HG03175 (cell line): ENCODE results near the gene SPPL2B.
A peak's percentile ranks its signal among the peaks of the same experiment; 100 is the strongest.

Experiments
- ATAC-seq: cut with Tn5 transposase; IDR thresholded peaks from one replicate; pipeline ENCODE4 v1.9.1; 2021; ENCODE audit warnings: mild to moderate bottlenecking, moderate library complexity; ENCODE audit not compliant: unreplicated experiment

Gene SPPL2B

GRCh38 chr19:2320939-2321338, 7.5 kb upstream of the SPPL2B start:
- ATAC-seq, result no peak

DNA sequence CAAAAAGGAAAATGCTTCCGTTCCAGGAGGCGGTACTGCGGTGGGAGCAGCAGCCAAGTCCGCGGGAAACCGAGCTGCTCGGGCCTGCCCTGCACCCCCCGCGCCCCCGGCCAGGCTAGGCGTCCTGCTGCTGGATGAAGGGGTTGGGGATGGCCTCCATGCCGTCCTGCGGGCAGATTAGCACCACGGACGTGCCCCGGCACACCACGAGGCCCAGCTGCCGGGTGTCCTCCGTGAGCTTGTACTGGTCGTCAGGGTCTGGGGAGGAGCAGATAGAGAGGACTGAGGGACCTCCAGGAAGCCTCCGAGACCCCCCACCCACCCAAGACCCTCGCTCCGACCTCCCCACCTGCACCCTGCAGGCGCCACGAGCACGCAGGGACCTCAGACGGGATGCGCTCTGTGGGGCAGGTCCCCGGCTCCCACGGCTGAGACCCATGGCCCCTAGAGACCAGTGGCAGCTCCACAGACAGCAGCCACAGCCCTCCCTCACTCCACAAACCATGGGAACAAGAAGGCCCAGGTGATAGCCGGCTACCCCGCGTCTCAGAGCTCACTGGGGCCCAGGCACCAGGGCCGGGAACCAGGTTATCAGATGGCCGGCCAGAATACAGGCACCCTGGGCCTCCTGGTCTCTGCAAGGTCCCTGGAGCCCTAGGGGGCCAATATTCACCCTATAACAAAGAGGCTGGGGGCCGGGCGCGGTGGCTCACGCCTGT, 6.8 kb upstream of the SPPL2B start:
- no peak for ATAC-seq

DNA sequence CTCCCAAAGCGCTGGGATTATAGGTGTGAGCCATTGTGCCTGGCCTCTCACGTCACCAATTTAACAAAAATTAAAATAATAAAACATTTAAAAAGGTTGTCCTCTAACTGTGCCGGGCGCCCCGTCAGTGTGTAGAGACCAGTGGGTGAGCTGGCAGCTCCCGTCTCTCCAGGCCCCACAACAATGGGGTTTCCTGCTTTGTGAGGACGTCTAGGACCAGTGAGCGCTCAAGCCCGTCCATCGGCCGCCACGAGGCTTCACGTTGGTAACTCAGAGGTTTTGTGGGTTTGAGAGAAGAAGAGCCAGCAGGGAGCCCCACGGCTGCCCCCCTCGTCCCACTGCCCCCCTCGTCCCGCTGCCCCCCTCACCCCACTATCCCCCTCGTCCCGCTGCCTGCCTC, 4.8 kb upstream of the SPPL2B start:
- ATAC-seq, result no peak

DNA sequence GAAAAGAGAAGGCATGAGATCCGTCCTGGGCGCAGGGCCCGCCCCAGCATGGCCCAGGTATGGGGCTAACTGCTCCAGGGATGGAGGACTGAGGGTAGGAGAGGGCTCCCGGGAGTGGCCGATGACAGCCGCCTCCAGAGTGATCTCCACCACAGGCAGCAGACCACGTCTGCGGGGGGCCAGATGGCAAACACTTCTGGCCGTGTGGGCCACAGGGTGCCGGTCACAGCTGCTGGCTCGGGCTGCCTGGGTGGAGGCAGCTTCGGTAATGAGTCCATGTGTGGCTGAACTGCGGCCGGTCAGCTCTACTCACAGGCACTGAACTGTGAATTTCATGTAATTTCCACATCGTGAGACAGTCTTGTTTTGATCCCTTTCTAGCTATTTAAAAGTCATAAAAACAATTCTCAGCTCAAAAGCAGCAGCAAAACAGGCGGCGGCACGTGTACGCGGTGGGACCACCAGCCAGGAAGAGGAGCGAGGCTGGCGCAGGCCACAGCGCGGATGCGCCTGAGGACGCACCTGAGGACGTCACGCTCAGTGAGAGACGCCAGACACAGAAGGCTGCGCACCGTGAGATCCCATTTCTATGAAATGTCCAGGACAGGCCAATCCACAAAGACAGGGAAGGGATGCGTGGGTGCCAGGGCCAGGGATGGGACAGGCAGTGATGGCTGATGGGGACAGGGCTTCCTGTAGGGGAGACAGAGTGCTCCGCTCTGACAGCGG, 4.1 kb upstream of the SPPL2B start:
- no peak for ATAC-seq

GRCh38 chr19:2325281-2326046, 3.0 kb upstream of the SPPL2B start:
- ATAC-seq, result no peak

GRCh38 chr19:2326699-2327360, 1.7 kb upstream of the SPPL2B start:
- ATAC-seq, result no peak

DNA sequence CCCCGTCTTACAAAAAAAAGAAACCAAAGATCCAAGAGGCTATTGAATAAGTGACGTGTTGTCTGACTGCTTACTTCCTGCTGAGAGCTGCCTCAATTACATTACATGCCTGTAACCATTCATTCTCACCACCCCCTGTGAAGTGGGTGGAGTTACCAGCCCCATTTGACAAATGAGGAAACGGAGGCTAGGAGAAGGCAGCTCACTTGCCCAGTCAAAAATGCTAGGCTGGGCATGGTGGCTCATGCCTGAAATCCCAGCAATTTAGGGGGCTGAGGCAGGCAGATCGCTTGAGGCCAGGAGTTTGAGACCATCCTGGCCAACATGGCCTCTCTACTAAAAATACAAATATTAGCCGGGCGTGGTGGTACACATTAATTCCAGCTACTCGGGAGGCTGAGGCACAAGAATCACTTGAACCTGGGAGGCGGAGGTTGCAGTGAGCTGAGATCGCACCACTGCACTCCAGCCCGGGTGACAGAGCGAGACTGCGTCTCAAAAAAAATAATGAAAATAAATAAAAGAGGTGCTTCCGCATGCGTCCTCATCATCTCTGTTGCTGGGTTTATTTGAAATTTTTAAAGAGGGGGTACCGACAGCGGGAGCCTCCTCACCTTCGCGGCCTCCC, 597 bp upstream of the SPPL2B start:
- ATAC-seq, result no peak

DNA sequence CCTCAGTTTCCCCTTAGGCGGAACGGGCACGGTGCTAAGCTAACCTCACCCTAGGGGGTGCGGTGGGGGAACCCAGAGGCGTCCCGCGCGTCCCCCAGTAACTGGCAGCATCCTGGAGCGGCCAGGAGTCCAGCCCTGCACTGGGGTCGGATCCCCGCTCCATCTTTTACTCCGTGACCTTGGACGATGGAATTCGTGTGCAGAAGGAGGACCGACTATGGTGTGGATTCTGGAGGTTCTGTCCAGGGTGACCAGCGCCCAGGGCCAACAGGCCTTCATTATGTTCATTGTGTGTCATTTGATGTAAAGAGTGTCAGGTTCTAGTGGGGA, 630 bp downstream of the SPPL2B start:
- no peak for ATAC-seq

DNA sequence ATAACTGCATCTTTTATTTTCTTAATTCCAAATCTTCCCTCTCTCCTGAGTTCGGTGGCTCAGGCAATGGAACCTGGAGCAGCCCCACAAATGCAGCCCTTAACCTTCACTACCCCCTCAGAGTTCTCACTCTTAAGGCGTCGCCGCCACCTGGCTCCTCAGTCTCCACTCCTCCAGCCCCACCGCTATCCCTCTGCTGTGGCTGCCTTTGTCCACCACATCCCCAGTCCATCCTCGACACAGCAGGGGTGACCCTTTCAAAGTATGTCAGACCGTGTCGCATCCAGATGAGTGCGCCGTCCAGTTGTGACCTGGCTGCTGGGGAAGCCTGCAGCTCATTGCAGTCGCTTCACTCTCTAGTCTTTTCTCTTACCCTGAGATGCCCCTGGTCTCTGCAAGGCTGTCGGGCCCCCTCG, 1.0 kb downstream of the SPPL2B start:
- ATAC-seq, result no peak

- ATAC-seq, result no peak
Measured at GRCh38 chr19:2330255-2330631, 1.8 kb downstream of the SPPL2B start.

DNA sequence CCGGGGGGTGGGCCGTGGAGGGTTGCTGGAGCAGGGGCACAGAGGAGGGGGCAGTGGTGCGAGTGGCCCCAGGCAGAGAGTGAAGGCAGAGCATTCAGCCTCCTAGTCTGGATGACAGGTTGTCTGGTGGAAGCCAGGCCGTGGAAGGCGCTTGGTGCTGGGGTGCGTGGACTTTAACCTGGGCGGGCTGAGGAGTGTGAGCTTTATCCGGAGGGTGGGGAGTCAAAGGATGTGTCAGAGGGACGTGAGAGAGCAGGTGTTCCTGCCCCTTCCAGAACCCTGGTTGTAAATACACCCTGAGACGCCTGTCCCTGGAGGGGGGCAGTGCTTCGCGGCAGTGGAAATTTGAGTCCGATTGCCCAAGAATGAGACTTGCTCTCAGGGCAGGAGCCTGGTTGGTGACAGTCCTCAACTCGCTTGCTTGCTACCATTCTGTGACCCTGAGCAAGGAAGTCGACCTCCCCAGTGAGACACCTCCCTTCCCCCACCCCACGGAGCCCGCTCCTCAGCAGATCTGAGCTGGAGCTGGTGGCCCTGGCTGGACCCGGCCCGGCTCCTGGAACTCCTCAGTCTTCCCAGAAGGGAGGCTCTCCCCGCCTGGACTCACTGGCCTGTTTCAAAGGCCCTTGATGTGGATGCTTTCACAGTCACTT, 2.3 kb downstream of the SPPL2B start:
- ATAC-seq, result no peak

- no peak for ATAC-seq
Measured at GRCh38 chr19:2331601-2332246, 3.2 kb downstream of the SPPL2B start.

DNA sequence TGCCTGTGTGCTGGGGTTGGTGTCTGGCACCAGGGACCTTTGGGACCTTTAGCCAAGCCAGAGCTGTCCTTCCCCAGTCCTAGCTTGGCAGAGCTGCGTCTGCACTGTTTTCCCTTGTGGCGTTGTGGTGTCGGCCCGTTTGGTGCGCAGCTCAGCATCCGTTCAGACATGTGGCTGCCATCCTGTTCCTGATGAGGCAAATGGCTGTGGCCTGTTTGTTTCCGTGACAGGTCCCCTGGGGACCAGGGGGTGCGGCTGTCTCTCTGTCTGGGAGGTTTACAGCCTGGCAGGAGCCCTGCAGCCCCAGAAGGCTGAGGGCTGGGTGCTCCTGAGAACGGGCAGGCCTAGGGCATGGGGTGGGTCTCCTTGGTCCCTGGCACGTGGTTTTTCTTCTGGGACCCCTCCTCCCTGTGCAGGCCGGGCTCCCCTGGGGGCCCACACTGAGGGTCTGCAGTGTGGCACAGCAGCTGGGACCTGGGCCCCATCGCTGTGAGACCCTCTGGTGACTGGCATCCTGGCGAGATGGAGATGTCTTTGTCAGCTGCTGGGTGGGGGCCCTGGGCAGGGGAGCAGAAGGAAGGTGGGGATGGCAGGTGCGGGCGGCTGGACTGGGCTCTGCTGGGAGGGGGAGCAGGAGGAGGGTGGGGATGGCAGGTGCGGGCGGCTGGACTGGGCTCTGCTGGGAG, 4.0 kb downstream of the SPPL2B start:
- ATAC-seq, result peak; percentile 60

DNA sequence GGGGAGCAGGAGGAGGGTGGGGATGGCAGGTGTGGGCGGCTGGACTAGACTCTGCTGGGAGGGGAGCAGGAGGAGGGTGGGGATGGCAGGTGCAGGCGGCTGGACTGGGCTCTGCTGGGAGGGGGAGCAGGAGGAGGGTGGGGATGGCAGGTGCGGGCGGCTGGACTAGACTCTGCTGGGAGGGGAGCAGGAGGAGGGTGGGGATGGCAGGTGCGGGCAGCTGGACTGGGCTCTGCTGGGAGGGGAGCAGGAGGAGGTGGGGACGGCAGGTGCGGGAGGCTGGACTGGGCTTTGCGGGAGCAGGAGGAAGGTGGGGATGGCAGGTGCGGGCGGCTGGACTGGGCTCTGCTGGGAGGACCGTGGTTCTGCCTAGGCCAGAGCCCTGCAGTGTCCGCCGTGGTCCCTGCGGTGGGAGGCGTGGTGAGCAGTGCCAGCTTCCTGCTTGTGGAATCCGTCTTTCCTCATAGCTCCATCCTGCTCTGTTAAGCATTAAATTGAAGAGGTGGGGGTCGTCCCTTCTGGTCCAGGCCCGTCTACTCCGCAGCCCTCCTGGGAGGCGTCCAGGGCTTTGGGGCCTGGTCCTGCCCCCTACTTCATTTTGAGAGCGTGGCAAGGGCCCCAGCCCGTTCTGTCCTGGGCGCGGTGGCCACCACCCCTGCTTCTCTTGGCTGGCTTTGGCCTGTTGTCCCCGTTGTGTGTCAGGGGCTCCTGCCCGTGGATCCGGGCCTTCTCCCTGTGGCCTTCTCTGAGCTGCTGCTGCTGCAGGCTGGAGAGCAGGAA, 4.7 kb downstream of the SPPL2B start:
- ATAC-seq, result no peak

- no peak for ATAC-seq
Measured at GRCh38 chr19:2333807-2334211, 5.3 kb downstream of the SPPL2B start.

DNA sequence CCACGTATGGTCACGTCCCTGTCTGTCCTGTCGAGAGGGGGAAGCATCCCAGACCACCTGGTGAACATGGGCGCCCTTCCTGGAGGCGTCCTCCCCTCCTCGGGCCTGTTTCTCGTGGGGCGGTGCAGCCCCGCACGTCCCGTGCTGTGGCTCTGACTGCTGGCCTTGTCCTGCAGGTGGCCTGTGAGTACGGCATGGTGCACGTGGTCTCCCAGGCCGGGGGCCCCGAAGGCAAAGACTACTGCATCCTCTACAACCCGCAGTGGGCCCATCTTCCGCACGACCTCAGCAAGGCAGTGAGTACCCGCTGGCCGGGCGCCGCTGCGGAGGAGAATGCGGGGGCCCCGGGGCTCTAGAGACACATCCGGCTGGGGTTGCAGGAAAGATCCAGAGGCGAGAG, 5.9 kb downstream of the SPPL2B start:
- ATAC-seq, result no peak

DNA sequence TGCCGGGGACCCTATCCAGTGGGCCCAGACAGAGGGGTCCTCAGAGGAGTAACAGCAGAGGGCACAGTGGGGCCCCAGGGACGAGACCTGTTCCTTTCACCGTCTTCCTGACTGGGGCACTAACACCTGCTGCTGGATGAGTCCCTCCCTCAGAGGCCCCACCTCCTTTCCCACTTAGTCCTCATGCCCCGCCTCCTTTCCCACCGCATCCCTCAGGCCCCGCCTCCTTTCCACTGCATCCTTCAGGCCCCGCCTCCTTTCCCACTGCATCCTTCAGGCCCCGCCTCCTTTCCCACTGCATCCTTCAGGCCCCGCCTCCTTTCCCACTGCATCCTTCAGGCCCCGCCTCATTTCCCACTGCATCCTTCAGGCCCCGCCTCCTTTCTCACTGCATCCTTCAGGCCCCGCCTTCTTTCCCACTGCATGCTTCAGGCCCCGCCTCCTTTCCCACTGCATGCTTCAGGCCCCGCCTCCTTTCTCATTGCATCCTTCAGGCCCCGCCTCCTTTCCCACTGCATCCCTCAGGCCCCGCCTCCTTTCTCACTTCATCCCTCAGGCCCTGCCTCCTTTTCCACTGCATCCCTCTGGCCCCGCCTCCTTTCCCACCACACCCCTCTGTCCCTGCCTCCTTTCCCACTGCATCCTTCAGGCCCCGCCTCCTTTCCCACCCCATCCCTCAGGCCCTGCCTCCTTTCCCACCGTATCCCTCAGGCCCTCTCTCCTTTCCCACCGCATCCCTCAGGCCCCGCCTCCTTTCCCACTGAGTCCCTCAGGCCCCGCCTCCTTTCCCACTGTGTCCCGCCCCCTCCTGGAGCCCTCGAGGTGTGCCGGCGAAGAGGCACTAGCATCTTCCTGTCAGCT, 6.7 kb downstream of the SPPL2B start:
- ATAC-seq, result no peak

DNA sequence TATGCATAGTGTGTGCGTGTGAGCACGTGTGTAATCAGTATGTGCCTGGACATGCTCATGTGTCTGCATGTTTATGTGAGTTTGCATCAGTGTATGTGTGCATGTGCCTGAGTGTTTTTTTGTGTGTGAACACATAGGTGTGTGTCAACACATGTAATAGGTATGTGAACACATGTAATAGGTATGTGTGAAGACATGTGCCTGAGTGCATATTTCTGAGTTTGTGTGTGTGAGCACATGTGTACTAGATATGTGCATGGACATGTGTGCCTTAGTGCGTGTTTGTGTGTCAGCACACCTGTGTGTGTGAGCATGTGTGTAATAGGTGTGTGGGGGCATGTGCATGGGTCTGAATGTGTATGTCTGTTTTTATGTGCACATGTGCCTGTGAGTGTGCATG, 7.4 kb downstream of the SPPL2B start:
- ATAC-seq, result no peak
